ENCODE measurements around the gene COMMD8. TPM values are rescaled to one million over a fixed set of nuclear protein-coding genes. Genes with fewer than 3 reads are reported as not detected.

The COMMD8 gene
- 16.8 and 26.0 TPM in 2 replicates for total RNA-seq

DNA sequence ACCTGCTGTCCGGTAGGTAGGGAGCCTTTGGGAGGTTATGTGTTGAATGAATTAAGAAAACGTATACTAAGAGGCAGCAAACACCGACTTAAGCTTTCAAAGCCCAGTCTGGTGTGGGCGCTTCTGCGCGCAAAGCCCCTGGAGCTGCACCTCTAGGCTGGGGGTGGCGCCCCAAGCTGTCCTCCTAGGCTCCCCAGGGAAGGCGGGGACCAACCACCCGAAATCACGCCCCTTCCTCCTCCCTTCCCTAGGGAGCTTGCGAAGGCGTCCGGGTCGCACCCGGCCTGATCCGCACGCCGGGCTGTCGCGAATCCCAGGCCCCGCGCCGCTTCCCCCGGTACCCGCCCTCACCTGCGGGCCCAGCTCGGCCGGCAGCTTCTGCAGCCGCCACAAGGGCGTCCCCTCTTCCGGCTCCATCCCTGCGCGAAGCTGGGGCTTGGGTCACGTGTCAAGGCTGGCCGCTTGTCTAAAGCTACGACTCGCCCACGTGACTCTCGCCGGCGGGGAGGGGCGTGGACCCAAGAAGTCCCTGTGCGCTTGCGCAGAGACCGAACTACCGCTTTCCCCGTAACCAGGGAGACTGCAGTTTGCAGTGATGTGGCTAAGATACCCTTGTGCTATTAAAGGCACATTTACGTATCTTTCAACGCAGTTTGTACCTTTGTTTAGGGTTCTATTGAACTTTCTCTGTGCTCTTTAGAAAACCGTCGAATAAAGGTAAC lies at the start of gene COMMD8:
COMMD8 (minus strand) TSS at position 468 of the 722 bp plus-strand sequence; CDS start at position 417, 51 bp downstream.

DNA sequence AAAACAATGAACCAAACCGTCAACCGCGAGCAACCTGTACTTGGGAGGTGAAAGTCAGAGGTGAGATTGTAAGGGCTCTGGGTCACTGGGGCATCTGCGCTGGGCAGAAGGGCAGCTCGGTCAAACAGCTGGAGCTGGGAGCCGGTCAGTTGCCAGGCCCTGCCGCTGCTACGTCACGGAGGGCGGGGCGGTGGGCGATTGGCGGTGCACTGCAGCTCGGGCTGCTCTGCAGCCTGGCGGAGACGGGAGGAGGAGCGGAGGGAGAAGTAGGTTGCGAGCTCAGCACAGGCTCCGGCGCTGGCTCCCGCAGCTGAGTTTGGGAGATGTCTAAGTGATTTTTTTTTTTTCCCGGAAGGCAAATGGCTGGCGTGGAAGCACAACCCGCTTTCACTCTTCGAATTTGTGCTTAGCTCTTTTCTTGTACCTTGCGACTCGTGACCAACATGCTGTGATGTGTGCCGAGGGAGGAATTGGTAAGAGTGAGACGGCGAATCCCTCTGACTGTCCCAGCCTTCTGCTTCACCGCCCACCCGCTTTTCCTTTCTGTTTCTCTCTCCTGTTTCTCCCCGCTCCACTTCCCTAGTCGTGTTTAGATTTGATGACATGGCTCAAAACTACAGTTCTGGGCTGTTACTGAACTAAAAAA lies 21.7 kb upstream of the COMMD8 start, which contains the start of gene ATP10D:
ATP10D (plus strand) TSS at position 229 of the 646 bp plus-strand sequence. CDS start 27,266 bp downstream, outside the sequence.

Other genes starting within 250 kb of the COMMD8 start
- gene ATP10D, start 21.6 kb upstream of the COMMD8 start, total RNA-seq: 19.1 and 25.4 TPM in 2 replicates